Immature natural killer cell (primary cell): Measurements from ENCODE around the gene AR. TPM values are rescaled to one million over a fixed set of nuclear protein-coding genes. Genes with fewer than 3 reads are reported as not detected.
"Not testable (repeated sequence)": the region's sequence is repeated elsewhere in the genome, so short reads cannot be mapped to it uniquely, and the experiment has no call there.

ENCODE experiments used
- DNase-seq, 3 donors: peaks; one replicate each; pipeline ENCODE4 v3.0.0; 2022; ENCODE audit warnings: mixed read lengths in 1 of 3
- H3K27ac Mint-ChIP-seq, 6 donors: one replicate each; pipeline ENCODE4 v1.8.0; 2020; ENCODE audit warnings: mixed read lengths in 6 of 6, mild to moderate bottlenecking in 5 of 6, inconsistent platforms in 4 of 6, moderate library complexity in 3 of 6
- H3K27me3 Mint-ChIP-seq, 3 donors: one replicate each; pipeline ENCODE4 v1.8.0; 2020 to 2021; ENCODE audit warnings: low read depth in 3 of 3, mild to moderate bottlenecking in 3 of 3, mixed read lengths in 3 of 3, moderate library complexity in 3 of 3, inconsistent platforms in 1 of 3
- H3K36me3 Mint-ChIP-seq, 3 donors: one replicate each; pipeline ENCODE4 v1.8.0; 2020; ENCODE audit warnings: mixed read lengths in 3 of 3, inconsistent platforms in 2 of 3, mild to moderate bottlenecking in 2 of 3
- H3K4me1 Mint-ChIP-seq, 2 donors: one replicate each; pipeline ENCODE4 v1.8.0; 2020; ENCODE audit warnings: inconsistent platforms in 2 of 2, mild to moderate bottlenecking in 2 of 2, mixed read lengths in 2 of 2, moderate library complexity in 1 of 2
- H3K4me3 Mint-ChIP-seq, 5 donors: one replicate each; pipeline ENCODE4 v1.8.0; 2020; ENCODE audit warnings: mild to moderate bottlenecking in 5 of 5, mixed read lengths in 5 of 5, inconsistent platforms in 3 of 5, moderate library complexity in 3 of 5
- H3K9me3 Mint-ChIP-seq, 6 donors: one replicate each; pipeline ENCODE4 v1.8.0; 2020; ENCODE audit warnings: mild to moderate bottlenecking in 6 of 6, mixed read lengths in 6 of 6, inconsistent platforms in 4 of 6, moderate library complexity in 3 of 6
- polyA plus RNA-seq, 3 donors: library from polyadenylated mRNA; unstranded; fragments of 300-500 nt; fragmentation: Illumina TruSeq; gene quantifications; one replicate each; pipeline ENCODE4 v1.2.3, GENCODE V29; 2021

The AR gene
- polyA plus RNA-seq, 3 donors from 2014 or later, result 0.20 TPM; not detected in 2

DNA sequence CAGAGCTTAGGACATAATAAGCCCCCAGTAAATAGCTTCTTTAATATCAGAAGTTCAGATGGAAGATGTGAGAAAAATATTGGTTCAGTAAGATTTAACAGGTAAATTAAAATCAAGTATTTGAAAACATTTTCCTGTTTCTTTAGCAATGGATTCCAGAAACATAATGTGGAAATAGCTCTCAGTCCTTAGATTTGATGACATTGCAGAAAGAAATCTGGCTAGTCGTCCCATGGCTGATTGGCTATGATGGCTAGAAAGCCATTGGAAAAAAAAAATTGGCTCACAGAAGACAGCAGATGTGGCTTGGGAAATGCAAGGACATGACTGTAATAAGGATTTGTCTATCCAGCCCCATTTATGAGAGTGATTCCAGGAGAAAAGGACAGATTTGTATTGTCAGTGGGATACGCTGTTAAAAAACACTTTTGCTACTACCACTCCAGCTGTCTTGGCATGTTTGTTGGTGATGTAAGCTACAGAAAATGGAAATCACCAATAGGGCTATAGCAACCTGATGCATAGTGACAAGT lies 78.3 kb downstream of the AR start:
- no peak overlapping the region for H3K4me3 Mint-ChIP-seq
- no peak for DNase-seq
- H3K4me1 Mint-ChIP-seq, result no peaks in the 10 kb centered on the region
- H3K9me3 Mint-ChIP-seq, result peaks cover 0 to 2% (median 0%) of the 10 kb centered on the region in 6 donors
- H3K27me3 Mint-ChIP-seq, result peaks cover 1 to 3% (median 2%) of the 10 kb centered on the region in 3 donors
- H3K36me3 Mint-ChIP-seq, result no peaks in the 10 kb centered on the region
- H3K27ac Mint-ChIP-seq, result no peak overlapping the region

DNA sequence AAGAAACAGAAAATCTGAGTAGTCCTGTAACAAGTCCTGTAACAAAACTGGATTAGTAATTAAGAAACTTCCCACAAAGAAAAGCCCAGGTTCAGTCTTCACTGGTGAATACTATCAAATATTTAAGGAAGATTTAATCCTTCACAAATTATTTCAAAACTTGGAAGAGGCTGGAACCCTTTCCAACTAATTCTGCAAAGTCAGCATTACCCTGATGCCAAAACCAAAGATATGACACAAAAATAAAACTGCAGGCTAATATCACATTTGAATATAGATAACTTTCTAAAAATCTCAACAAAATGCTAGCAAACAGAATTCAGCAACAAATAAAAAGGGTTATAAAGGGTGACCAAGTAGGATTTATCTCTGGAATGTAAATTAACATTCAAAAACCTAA lies 80.5 kb downstream of the AR start:
- Mint-ChIP-seq H3K27me3 (peaks cover 1 to 6% (median 2%) of the 10 kb centered on the region in 3 donors), H3K27ac (no peak overlapping the region), H3K36me3 (no peaks in the 10 kb centered on the region), H3K9me3 (no peaks in the 10 kb centered on the region), H3K4me3 (no peak overlapping the region), H3K4me1 (no peaks in the 10 kb centered on the region)
- no peak for DNase-seq

DNA sequence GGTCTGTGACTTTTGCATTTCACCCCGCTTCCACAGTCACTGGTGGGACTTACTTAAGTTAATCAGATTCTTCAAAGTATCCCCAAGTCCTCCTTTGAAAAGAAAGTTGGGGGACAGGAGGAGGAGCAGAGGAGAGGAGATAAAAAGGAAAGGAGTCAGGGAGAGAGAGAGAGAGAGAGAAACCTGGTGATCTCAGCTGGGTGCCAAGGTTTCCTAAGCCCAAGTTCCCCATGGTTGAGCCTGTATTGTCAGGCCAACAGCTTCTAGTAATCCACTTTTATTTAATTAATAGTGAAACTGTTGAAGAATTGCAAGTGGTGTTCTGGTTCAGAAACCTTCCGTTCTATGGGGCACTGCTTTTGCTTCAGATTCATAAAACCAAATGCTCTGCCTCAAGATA lies 91.6 kb downstream of the AR start:
- no peaks in the 10 kb centered on the region for H3K9me3 Mint-ChIP-seq
- DNase-seq, result no peak
- H3K4me3 Mint-ChIP-seq, result no peak overlapping the region
- H3K4me1 Mint-ChIP-seq, result no peaks in the 10 kb centered on the region
- H3K36me3 Mint-ChIP-seq, result no peaks in the 10 kb centered on the region
- peaks cover 0 to 1% (median 1%) of the 10 kb centered on the region in 3 donors for H3K27me3 Mint-ChIP-seq
- H3K27ac Mint-ChIP-seq, result no peak overlapping the region

DNA sequence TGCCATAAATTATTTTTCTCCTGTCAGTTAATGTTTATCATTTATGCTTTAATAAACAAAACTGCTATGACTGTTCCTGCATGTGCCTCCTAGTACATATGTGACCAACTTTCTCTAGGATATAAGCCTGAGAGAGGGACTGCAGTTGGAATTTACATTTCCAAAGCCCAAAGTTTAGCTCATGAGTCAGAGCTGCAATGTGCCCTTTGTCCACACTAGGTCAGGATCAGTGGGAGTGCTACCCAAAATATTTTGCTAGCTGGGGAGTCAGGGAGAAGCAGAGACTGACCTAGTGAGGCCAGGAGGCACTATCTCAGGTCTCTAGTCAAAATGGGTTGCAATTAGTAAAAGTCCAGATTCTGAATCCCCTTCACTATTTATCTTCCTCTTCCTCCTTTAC lies 92.7 kb downstream of the AR start:
- no peak for DNase-seq
- Mint-ChIP-seq H3K4me1 (no peaks in the 10 kb centered on the region), H3K27ac (no peak overlapping the region), H3K36me3 (no peaks in the 10 kb centered on the region), H3K4me3 (no peak overlapping the region), H3K9me3 (no peaks in the 10 kb centered on the region), H3K27me3 (peaks cover 0 to 2% (median 1%) of the 10 kb centered on the region in 3 donors)

DNA sequence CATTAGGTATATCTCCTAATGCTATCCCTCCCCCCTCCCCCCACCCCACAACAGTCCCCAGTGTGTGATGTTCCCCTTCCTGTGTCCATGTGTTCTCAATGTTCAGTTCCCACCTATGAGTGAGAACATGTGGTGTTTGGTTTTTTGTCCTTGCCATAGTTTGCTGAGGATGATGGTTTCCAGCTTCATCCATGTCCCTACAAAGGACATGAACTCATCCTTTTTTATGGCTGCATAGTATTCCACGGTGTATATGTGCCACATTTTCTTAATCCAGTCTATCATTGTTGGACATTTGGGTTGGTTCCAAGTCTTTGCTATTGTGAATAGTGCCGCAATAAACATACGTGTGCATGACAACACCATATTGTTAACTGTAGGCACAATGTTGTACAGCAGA lies 93.5 kb downstream of the AR start:
- not testable (repeated sequence) for H3K27ac Mint-ChIP-seq, H3K9me3 Mint-ChIP-seq, H3K27me3 Mint-ChIP-seq

DNA sequence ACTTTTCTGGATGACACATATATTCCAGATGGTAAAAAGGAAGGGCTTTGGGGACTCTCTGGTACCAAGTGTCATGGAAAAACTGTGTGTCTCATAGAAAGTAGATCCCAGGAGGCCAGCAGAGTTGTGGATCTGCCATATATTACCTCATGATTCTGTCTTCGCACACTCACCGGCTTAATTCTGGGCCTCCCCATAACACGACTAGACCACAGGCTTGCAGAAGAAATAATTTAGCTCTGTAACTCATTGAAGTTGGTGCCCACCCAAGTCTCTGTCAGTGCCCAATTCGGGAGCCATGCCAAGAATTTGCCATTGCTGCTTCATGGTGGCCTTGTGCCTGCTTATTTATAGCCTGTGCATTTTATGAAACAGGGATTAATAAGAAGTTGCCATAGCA lies 104.5 kb downstream of the AR start:
- H3K9me3 Mint-ChIP-seq, result no peaks in the 10 kb centered on the region
- no peak overlapping the region for H3K27ac Mint-ChIP-seq
- peaks cover 14 to 17% of the 10 kb centered on the region in 2 donors for H3K4me1 Mint-ChIP-seq
- H3K4me3 Mint-ChIP-seq, result no peak overlapping the region
- no peak for DNase-seq
- H3K27me3 Mint-ChIP-seq, result peaks cover 0 to 10% (median 6%) of the 10 kb centered on the region in 3 donors
- H3K36me3 Mint-ChIP-seq, result no peaks in the 10 kb centered on the region

More for the DNA sequence above, 93.5 kb downstream of the AR start:
- DNase-seq, H3K4me1 Mint-ChIP-seq, H3K36me3 Mint-ChIP-seq, H3K4me3 Mint-ChIP-seq: not testable (repeated sequence)

DNA sequence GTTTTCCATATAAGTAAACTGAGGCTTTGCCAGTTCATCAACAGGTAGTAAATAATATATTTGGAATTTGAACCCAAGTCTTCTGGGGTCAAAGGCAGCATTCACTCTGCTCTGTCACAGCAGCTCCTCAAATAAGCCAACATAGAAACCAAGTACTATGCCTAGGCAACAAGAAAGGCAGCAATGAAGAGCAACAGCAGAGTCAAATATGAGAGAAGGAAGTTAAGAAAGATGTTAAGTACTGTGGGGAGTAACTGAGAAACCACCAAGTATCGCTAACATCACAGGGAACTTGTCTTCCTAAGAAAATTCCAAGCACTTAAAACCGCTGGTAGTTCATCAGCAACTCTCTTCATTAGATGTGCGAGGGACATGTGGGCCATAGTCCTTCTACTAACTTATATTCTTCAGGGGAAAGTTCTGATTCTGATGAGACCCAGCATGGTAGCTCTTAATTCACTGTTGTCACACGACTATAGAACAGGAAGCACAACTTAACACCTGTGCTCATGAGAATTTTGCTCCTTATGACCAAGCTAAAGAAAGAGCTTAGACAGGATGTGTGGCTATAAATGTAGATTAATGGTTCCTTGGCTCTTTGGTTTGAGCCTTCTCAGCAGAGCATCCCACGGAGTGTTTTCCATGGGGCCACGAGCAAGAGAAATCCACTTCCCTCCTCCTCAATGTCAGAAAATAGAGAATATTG lies 107.8 kb downstream of the AR start:
- H3K9me3 Mint-ChIP-seq, result no peaks in the 10 kb centered on the region
- peak overlapping the region in 3 of 6 donors; percentile 37 to 67 (median 60) for H3K27ac Mint-ChIP-seq
- peak in 2 of 3 donors; percentile 9 to 26 for DNase-seq
- peaks cover 14 to 17% of the 10 kb centered on the region in 2 donors for H3K4me1 Mint-ChIP-seq
- H3K27me3 Mint-ChIP-seq, result peaks cover 0 to 5% (median 4%) of the 10 kb centered on the region in 3 donors
- peak overlapping the region in 4 of 5 donors; percentile 34 to 59 (median 48) for H3K4me3 Mint-ChIP-seq
- no peaks in the 10 kb centered on the region for H3K36me3 Mint-ChIP-seq

DNA sequence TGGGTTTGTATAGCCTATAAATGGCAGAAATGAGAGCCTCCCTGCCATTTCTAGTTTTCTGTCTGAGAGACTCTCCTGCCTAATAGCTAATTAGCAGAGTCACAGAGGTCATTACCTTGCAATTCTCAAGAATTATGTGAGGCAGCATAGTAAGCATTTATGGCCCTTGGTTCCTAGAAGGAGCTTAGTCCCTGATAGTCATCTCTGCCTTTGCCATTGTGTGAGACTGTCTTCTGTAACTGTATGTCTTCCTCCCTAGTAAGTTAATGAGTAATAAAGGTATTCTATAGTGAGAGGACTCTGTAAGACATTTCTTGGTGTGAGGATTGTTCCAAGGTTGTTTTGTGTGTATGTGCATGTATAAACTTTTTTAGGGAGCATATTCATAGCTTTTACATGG lies 108.7 kb downstream of the AR start:
- H3K27ac Mint-ChIP-seq, result peak overlapping the region in 1 of 6 donors; percentile 21
- H3K36me3 Mint-ChIP-seq, result no peaks in the 10 kb centered on the region
- H3K9me3 Mint-ChIP-seq, result no peaks in the 10 kb centered on the region
- H3K4me3 Mint-ChIP-seq, result no peak overlapping the region
- peaks cover 14 to 20% of the 10 kb centered on the region in 2 donors for H3K4me1 Mint-ChIP-seq
- peaks cover 0 to 4% (median 1%) of the 10 kb centered on the region in 3 donors for H3K27me3 Mint-ChIP-seq
- DNase-seq, result no peak

DNA sequence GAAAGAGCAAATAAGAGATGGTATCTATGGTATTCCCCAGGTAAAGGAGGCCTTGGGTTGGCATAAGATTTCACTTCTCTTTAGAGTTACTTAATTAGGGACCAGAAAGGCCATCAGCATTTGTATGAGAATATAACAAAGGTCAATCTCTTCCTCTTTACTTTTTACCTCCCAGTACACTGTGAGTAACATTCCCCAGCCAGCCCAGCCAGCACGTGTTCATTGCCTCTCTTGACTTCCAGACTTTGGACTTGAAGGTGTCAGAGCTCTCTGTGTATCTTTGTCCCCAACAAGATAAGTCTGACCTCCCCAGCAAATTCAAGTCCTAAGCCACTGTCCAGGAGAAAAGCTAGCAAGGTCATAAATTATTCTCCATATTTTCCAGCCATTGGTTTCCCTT lies 110.5 kb downstream of the AR start:
- peaks cover 14 to 20% of the 10 kb centered on the region in 2 donors for H3K4me1 Mint-ChIP-seq
- H3K9me3 Mint-ChIP-seq, result no peaks in the 10 kb centered on the region
- DNase-seq, result no peak
- peaks cover 0 to 5% (median 0%) of the 10 kb centered on the region in 3 donors for H3K27me3 Mint-ChIP-seq
- no peak overlapping the region for H3K27ac Mint-ChIP-seq
- H3K4me3 Mint-ChIP-seq, result no peak overlapping the region
- no peaks in the 10 kb centered on the region for H3K36me3 Mint-ChIP-seq

DNA sequence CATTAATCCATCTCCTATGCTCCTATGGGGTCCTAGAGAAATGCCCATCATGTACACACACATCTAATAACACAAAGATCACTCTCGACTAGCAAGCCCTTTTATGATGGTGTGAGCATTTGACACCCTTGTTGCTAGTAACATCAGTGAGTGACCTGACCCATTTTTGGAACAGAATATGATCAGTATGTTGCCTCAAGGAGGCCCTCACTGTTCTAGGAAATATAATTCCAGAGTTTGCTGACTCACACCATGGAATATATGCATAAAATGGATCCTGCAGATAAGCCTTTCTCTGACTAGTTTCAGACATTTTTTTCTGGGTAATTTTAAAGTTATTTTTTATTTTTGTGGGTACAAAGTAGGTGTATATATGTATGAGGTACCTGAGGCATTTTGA lies 121.8 kb downstream of the AR start:
- DNase-seq, result no peak
- Mint-ChIP-seq H3K27ac (no peak overlapping the region), H3K4me1 (no peaks in the 10 kb centered on the region), H3K36me3 (no peaks in the 10 kb centered on the region), H3K9me3 (peaks cover 0 to 6% (median 3%) of the 10 kb centered on the region in 6 donors), H3K4me3 (no peak overlapping the region), H3K27me3 (no peaks in the 10 kb centered on the region)

DNA sequence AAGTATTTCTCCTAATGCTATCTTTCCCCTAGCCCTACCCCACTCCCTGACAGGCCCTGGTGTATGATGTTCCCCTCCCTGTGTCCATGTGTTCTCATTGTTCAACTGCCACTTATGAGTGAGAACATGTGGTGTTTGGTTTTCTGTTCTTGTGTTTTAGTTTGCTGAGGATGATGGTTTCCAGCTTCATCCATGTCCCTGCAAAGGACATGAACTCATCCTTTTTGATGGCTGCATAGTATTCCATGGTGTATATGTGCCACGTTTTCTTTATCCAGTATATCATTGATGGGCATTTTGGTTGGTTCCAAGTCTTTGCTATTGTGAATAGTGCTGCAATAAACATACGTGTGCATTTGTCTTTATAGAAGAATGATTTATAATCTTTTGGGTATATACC lies 126.9 kb downstream of the AR start:
- H3K4me1 Mint-ChIP-seq, H3K4me3 Mint-ChIP-seq, H3K9me3 Mint-ChIP-seq, H3K36me3 Mint-ChIP-seq, H3K27ac Mint-ChIP-seq, DNase-seq, H3K27me3 Mint-ChIP-seq: not testable (repeated sequence)

DNA sequence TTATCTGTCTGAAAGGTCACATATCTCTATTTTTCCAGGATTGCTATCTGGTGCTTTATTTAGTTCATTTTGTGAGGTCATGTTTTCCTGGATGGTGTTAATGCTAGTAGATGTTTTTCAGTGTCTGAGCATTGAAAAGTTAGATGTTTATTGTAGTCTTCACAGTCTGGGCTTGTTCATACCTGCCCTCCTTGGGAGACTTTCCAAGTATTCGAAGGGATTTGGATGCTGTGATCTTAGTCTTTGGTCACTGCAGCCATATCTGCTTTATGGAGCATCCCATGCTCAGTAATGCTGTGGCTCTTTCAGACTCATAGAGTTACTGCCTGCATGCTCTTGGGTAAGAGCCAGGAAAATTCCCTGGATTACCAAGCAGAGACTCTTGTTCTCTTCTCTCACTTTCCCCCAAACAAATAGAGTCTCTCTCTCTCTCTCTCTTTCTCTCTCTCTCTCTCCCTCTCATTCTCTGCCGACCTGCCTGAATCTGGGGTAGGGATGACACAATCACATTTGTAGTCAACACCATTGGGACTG lies 130.0 kb downstream of the AR start:
- no peaks in the 10 kb centered on the region for H3K36me3 Mint-ChIP-seq
- H3K4me1 Mint-ChIP-seq, result no peaks in the 10 kb centered on the region
- no peak overlapping the region for H3K4me3 Mint-ChIP-seq
- H3K9me3 Mint-ChIP-seq, result peaks cover 0 to 5% (median 0%) of the 10 kb centered on the region in 6 donors
- no peak overlapping the region for H3K27ac Mint-ChIP-seq
- peaks cover 1 to 7% (median 4%) of the 10 kb centered on the region in 3 donors for H3K27me3 Mint-ChIP-seq
- no peak for DNase-seq

DNA sequence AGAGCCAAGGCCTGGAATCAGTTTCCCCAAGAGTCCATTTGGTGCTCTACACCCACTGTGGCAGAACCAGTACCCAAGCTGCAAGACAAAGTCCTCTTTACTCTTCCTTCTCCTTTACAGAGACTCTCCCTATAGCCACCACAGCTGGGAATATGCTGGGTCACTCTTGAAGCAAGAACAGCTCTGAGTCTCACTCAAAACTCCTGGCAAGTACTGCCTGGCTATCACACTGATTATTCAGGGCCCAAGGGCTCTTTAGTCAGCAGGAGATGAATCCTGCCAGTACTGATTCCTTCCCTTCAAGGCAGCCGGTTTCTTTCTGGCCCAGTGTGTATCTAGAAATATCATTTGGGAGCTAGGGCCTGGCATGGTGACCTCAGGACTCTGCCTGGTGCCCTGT lies 130.9 kb downstream of the AR start:
- Mint-ChIP-seq H3K9me3 (peaks cover 0 to 5% (median 0%) of the 10 kb centered on the region in 6 donors), H3K4me3 (no peak overlapping the region), H3K27me3 (peaks cover 1 to 7% (median 4%) of the 10 kb centered on the region in 3 donors), H3K36me3 (no peaks in the 10 kb centered on the region), H3K27ac (no peak overlapping the region), H3K4me1 (no peaks in the 10 kb centered on the region)
- no peak for DNase-seq

DNA sequence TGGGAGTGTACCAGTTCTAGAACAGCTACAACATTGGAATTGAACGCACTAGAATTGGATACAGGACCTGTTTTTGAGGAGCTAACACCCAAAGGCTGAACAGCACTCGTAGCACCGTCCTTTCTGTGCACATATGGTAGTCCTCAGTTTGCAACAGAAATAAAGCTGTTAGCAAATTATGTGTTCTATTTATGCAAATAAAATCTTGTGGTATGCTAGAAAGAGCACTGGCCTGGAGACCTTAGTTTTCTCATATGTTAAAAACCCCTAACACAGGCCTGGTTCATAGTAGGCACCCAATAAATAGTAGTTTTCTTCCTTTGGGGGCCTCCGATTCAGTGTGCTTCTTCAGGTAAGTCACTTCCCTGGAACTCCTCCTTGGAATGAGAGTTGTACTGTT lies 140.3 kb downstream of the AR start:
- Mint-ChIP-seq H3K4me3 (no peak overlapping the region), H3K27me3 (peaks cover 0 to 5% (median 3%) of the 10 kb centered on the region in 3 donors), H3K27ac (no peak overlapping the region), H3K4me1 (no peaks in the 10 kb centered on the region), H3K9me3 (peaks cover 0 to 16% (median under 1%) of the 10 kb centered on the region in 6 donors), H3K36me3 (no peaks in the 10 kb centered on the region)
- DNase-seq, result no peak
